ENCODE data around the gene MRPL48. TPM values are rescaled to one million over a fixed set of nuclear protein-coding genes. Genes with fewer than 3 reads are reported as not detected.

The MRPL48 gene
- total RNA-seq (2013; cell fraction: nucleolus; rRNA removed): 22.1 and 22.6 TPM in 2 replicates
- total RNA-seq (2014; rRNA removed) (63.1 and 79.3 TPM in 2 replicates), total RNA-seq (2014; rRNA removed; fragmentation: Illumina TruSeq; extraction: Trizol) (67.7 and 74.5 TPM in 2 replicates), total RNA-seq (2021) (42.2 and 50.6 TPM in 2 replicates), polyA plus RNA-seq (2011; rRNA removed) (92.4 and 101 TPM in 2 replicates), polyA plus RNA-seq (2014; fragmentation: Illumina TruSeq; extraction: Trizol) (46.7 and 47.1 TPM in 2 replicates), polyA plus RNA-seq (2014; fragmentation: Nextera tagmentation; extraction: Ambion mirVana) (100 to 1,000 TPM; 149 to 159 TPM), polyA plus RNA-seq (2014; rRNA removed) (51.5 and 56.4 TPM in 2 replicates), polyA plus RNA-seq (2016; fragmentation: Nextera tagmentation; extraction: Ambion mirVana) (100 to 1,000 TPM; 110 to 113 TPM), polyA minus RNA-seq (2011; rRNA and poly(A)+ RNA removed) (27.0 and 29.2 TPM in 2 replicates), Bru-seq, nascent RNA (percentile 58 among the genes with signal in this experiment), BruChase-seq, experiment 1, labeled RNA remaining after a 6-hour chase (percentile 62 among the genes with signal in this experiment), BruChase-seq, experiment 2, labeled RNA remaining after a 2-hour chase (percentile 59 among the genes with signal in this experiment)
- 31.7 TPM for polyA plus RNA-seq (2011; ENCODE audit: low read depth)
- polyA plus RNA-seq (2011; cell fraction: cytosol; rRNA removed): 42.4 and 51.5 TPM in 2 replicates
- 27.3 and 29.6 TPM in 2 replicates for polyA plus RNA-seq (2011; cell fraction: nucleus; rRNA removed)
- 48.1 and 51.2 TPM in 2 replicates for polyA plus RNA-seq (2012)
- polyA minus RNA-seq (2011; cell fraction: cytosol; rRNA and poly(A)+ RNA removed): 8.8 and 15.2 TPM in 2 replicates
- polyA minus RNA-seq (2011; cell fraction: nucleus; rRNA and poly(A)+ RNA removed): 8.3 and 12.7 TPM in 2 replicates
- long read RNA-seq, experiment 1, transcript MRPL48-201 (8 exons, 1,536 nt): major isoform, 32 of 42 reads
- long read RNA-seq, experiment 1, partial matches to known transcripts: 0 of 42 reads
- long read RNA-seq, experiment 1, other reads (novel, unspliced or antisense): 3 of 42 reads
- long read RNA-seq, experiment 2, transcript MRPL48-201 (8 exons, 1,536 nt): major isoform, 70 of 95 reads
- long read RNA-seq, experiment 2, partial matches to known transcripts: 4 of 95 reads
- long read RNA-seq, experiment 2, other reads (novel, unspliced or antisense): 14 of 95 reads

- Histone ChIP-seq H4K20me1 (ENCODE audit: control insufficient read depth, insufficient read depth) (no peaks in the 10 kb centered on the region), H3K4me1 (ENCODE audit: control insufficient read depth, insufficient read depth, low read length) (peaks cover 3% of the 10 kb centered on the region; the same call in 1 of the 2 replicates), H3K27ac (ENCODE audit: control insufficient read depth, insufficient read depth) (peak within 1 kb of the TSS; percentile 83), H3K9me3 (replicated peaks; ENCODE audit: control insufficient read depth, insufficient read depth, low read length) (no peaks in the 10 kb centered on the region), H2AFZ (ENCODE audit: control insufficient read depth, low read depth, low read length) (peak within 1 kb of the TSS; percentile 97), H3K79me2 (ENCODE audit: control insufficient read depth, insufficient read depth, low read length) (peaks cover 17% of the 10 kb centered on the region), H3K4me2 (ENCODE audit: control insufficient read depth, insufficient read depth) (peak within 1 kb of the TSS; percentile 73), H3K27me3 (replicated peaks in 1 of 2; ENCODE audit: control insufficient read depth in 2 of 2, insufficient read depth in 2 of 2, low read length in 1 of 2) (no peaks in the 10 kb centered on the region), H3K4me3 (peak within 1 kb of the TSS; percentile 83), H3K36me3 (ENCODE audit: control insufficient read depth in 2 of 2, insufficient read depth in 2 of 2, low read length in 1 of 2) (no peaks in the 10 kb centered on the region), H3K9ac (ENCODE audit: control insufficient read depth, insufficient read depth, low read length) (peak within 1 kb of the TSS; percentile 82)
- ChIA-PET CTCF (interaction anchor here (0.6 to 1.4 kb wide), 5 partner anchors 8 to 768 kb away, joined by 3 to 4 read pairs (median 3); partner anchors contain the start of gene RAB6A), RAD21 (ENCODE audit: unreplicated experiment) (interaction anchor here (0.6 to 1.8 kb wide), 6 partner anchors 9 to 58 kb away, joined by 3 to 11 read pairs (median 5); partner anchors contain the start of gene RAB6A), POLR2A (interaction anchor here (0.6 to 2.5 kb wide), 12 partner anchors 9 to 1542 kb away, joined by 3 to 14 read pairs (median 6); partner anchors contain the start of genes C2CD3, COA4, PAAF1 and PPME1), SMC1A (ENCODE audit: uncharacterized antibody, unreplicated experiment) (interaction anchor here (0.8 to 1.8 kb wide), 4 partner anchors 9 to 90 kb away, joined by 3 to 6 read pairs (median 3); partner anchors contain the start of gene RAB6A)
- ATAC-seq (peak; percentile 99), FAIRE-seq (peak; percentile 86), DNase-seq (ENCODE audit: low read depth, low spot score) (peak; percentile 72)
- in situ Hi-C loops (cut with MboI) (no loop called here), intact Hi-C loops (cut with micrococcal nuclease; ENCODE audit: unreplicated experiment) (no loop called here)
- BruUV-seq (replicated peaks): TSS peak; percentile 98
- 4% methylated on average over 33 of the region's 44 CpGs for WGBS (ENCODE audit: insufficient coverage, insufficient replicate concordance, low lambda C conversion rate, missing lambda C conversion rate)
- TF ChIP-seq SKIL (IDR thresholded peaks at IDR 0.05; ENCODE audit: low read depth, poor library complexity, severe bottlenecking): peak; percentile 84
- peak; percentile 93 for TF ChIP-seq ASH2L (IDR thresholded peaks at IDR 0.05; ENCODE audit: borderline replicate concordance, low read depth)
- TF ChIP-seq KDM1A (IDR thresholded peaks at IDR 0.05; ENCODE audit: borderline replicate concordance): no peak
- no peak for TF ChIP-seq NR2C2 (IDR thresholded peaks at IDR 0.05; ENCODE audit: borderline replicate concordance, control insufficient read depth, insufficient read length, low read depth)
- no peak for TF ChIP-seq PAX5 (IDR thresholded peaks at IDR 0.05; ENCODE audit: borderline replicate concordance, low read depth, low read length)
- TF ChIP-seq USF2 (IDR thresholded peaks at IDR 0.05; ENCODE audit: borderline replicate concordance, low read depth, low read length): no peak; the same call in 1 of the 2 replicates
- TF ChIP-seq USF1 (IDR thresholded peaks at IDR 0.05; ENCODE audit: borderline replicate concordance, extremely low read length, insufficient read depth, low read depth, low read length): peak; percentile 14
- peak; percentile 85 for TF ChIP-seq RBBP5 (conservative IDR thresholded peaks at IDR 0.05)
- no peak for TF ChIP-seq TCF7 (IDR thresholded peaks at IDR 0.05; ENCODE audit: borderline replicate concordance)
- TF ChIP-seq NR2F1 (conservative IDR thresholded peaks at IDR 0.05): peak; percentile 81
- peak; percentile 87 for TF ChIP-seq KLF5 (IDR thresholded peaks at IDR 0.05; ENCODE audit: partially characterized antibody)
- TF ChIP-seq POU2F2 (IDR thresholded peaks at IDR 0.05; ENCODE audit: borderline replicate concordance, low read depth, low read length): peak; percentile 44; the same call in 1 of the 3 replicates
- 0 out of 2 replicates have a peak, but pooled peaks have one; percentile 16 for TF ChIP-seq MEF2A (IDR thresholded peaks at IDR 0.05; ENCODE audit: insufficient read depth, low read depth, low read length)
These were observed at the start of gene MRPL48 for GRCh38 chr11:73787643-73788558. TSS of gene MRPL48 (plus strand) at chr11:73787874. CDS start at chr11:73787972, 98 bp downstream.
